Vagina (tissue), 2 donors: ENCODE results near the gene TMEM269.

ENCODE experiments used
- CTCF ChIP-seq, 3 experiments: fragments of 450-650 bp in 2 of 3; fragments of 200-600 bp in 1 of 3; sonication (generic) in 1 of 3; IDR thresholded peaks; one replicate each; pipeline ENCODE4 v1.5.1; 2017 to 2019; ENCODE audit warnings: antibody characterized with exemption in 3 of 3, mild to moderate bottlenecking in 2 of 3, moderate library complexity in 2 of 3
- POLR2A ChIP-seq, 2 donors: fragments of 450-650 bp; IDR thresholded peaks; one replicate each; pipeline ENCODE4 v1.6.1; 2017; ENCODE audit warnings: antibody characterized with exemption in 2 of 2, mild to moderate bottlenecking in 2 of 2, moderate library complexity in 2 of 2

- no peak for TF ChIP-seq CTCF (IDR thresholded peaks at IDR 0.05)
- no peak for TF ChIP-seq POLR2A (IDR thresholded peaks at IDR 0.05)
Observed at GRCh38 chr1:42797979-42798378, 13.2 kb downstream of the TMEM269 start.
